Right lobe of liver (tissue), 6 donors: ENCODE results near the gene CDHR3. TPM values are rescaled to one million over a fixed set of nuclear protein-coding genes. Genes with fewer than 3 reads are reported as not detected.

Experiments
- ATAC-seq, 4 donors: fragments of 200-7000 bp; cut with Tn5 transposase; one replicate each; pipeline ENCODE4 v1.9.1; 2020; ENCODE audit warnings: mild to moderate bottlenecking in 4 of 4, moderate library complexity in 4 of 4
- DNase-seq, 3 donors: peaks; one replicate each; pipeline ENCODE4 v3.0.0-alpha.2; 2020
- H3K27ac ChIP-seq, 3 donors: fragments of 200-600 bp; one replicate each; pipeline ENCODE4 v1.8.0; 2022
- H3K27me3 ChIP-seq, 2 donors: fragments of 200-600 bp; one replicate each; pipeline ENCODE4 v1.8.0; 2022
- H3K36me3 ChIP-seq, 4 donors: fragments of 200-600 bp; sonication (generic) in 1 of 4; one replicate each; pipeline versions ENCODE4 v1.5.1 to v1.8.0; 2017 to 2022; ENCODE audit warnings: control low read depth in 1 of 4
- H3K4me1 ChIP-seq, 4 donors: fragments of 200-600 bp; sonication (generic) in 1 of 4; one replicate each; pipeline versions ENCODE4 v1.5.1 to v1.8.0; 2017 to 2022; ENCODE audit warnings: control low read depth in 1 of 4
- H3K4me3 ChIP-seq, 3 donors: fragments of 200-600 bp; one replicate each; pipeline ENCODE4 v1.8.0; 2022
- H3K9me3 ChIP-seq, 4 donors: fragments of 200-600 bp; sonication (generic) in 1 of 4; one replicate each; pipeline versions ENCODE4 v1.5.1 to v1.8.0; 2017 to 2022; ENCODE audit warnings: control low read depth in 1 of 4
- POLR2A ChIP-seq: fragments of 450-650 bp; IDR thresholded peaks from one replicate; pipeline ENCODE4 v1.6.1; 2017; ENCODE audit warnings: antibody characterized with exemption, mild to moderate bottlenecking
- WGBS: methylation state at CpG from one replicate; pipeline ENCODE4 v1.1.6; 2018; ENCODE audit warnings: low coverage, low lambda C conversion rate; ENCODE audit not compliant: insufficient coverage; ENCODE audit errors: missing lambda C conversion rate; 5-methylcytosine and 5-hydroxymethylcytosine counted together
- intact Hi-C, 2 donors: fragments of 100-400 bp; cut with DNase I; formaldehyde crosslinking; loops; one replicate each; pipeline versions ENCODE4 v1.11.2 to v1.14.1; 2022
- total RNA-seq, 6 experiments: library from RNA; depleted of rRNA in 2 of 6; stranded (reverse); fragments of >200 nt in 2 of 6; fragmentation: NEBNext Ultra II Directional in 3 of 6; extraction: Animal tissue kit (Norgen Biotek cat#: 25700) in 3 of 6; gene quantifications; one replicate each; pipeline versions ENCODE4 v1.1.0 to v1.2.4, GENCODE V29; 2016 to 2023
- TF ChIP-seq, protein P1 (sequence below), 4 donors: fragments of 200-600 bp in 3 of 4; fragments of 450-650 bp in 1 of 4; IDR thresholded peaks; one replicate each; pipeline versions ENCODE4 v1.5.1 to v1.8.0; 2016 to 2022; ENCODE audit warnings: antibody characterized with exemption in 4 of 4, mild to moderate bottlenecking in 2 of 4
- donor health status: DM: no; HTN: yes; CAD: no.
- donor health status: DM: no; HTN: no; CAD: no.
- donor health status: DM: no; HTN: no; CAD: no.
- donor health status: DM: no; HTN: yes; CAD: no.
- donor health status: DM: no; HTN: yes; CAD: no.

CDHR3 gene
- total RNA-seq, 6 experiments from 2014 or later, result 3.6 to 8.6 (median 4.5) TPM

DNA sequence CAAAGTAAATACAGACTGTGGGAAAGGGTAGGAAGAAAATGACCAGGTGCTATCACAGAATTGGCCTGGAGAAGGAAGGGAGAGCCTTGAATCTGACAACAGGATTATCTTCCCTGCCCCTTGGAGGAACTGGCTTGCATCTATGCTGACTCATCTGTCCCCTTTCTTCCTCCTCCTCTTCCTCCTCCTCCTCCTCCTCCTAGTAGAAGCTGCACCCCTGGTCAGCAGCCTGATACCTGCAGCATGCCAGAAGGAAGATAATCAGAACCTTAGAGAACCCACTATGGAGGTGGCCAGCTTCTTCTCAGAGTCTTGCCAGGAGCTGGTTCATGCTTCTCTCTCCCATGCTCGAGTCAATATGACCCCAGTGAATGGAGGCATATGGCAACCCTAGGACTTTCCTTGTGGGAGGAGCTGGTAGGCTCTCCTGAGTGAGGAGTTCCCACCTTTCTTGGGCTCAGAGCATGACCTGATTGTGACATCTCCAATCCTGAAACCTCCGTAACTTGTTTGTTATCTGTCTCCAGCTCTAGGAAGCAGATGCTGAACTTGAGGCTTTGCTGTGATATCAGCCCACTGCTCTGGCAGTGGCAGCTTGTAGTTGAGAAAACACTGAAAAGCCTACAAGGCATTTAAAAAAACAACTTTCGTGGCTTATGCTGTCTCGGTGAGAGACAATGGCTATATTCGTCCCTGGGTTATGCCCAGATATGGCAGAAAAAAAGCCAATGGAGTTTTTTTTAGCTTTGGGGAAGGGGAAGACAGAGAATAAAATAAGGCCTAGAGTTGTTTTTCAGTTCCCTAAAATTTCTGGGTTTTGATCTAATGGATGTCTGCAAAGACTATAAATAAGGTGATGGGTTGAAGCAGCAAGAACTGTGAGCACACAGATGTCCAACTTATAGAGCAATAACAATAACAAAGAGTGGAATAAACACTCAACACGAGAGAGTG, 60.6 kb downstream of the CDHR3 start:
- WGBS, result 61% methylated on average over 5 of the region's 6 CpGs
- H3K9me3 ChIP-seq, result no peaks in the 10 kb centered on the region
- intact Hi-C loops, result no loop called here
- H3K27ac ChIP-seq, result no peak overlapping the region
- H3K27me3 ChIP-seq, result no peaks in the 10 kb centered on the region
- no peak overlapping the region for H3K4me3 ChIP-seq
- no peak for DNase-seq
- no peaks in the 10 kb centered on the region for H3K36me3 ChIP-seq
- no peaks in the 10 kb centered on the region for H3K4me1 ChIP-seq
- no peak for ATAC-seq
- TF ChIP-seq, protein P1, sequence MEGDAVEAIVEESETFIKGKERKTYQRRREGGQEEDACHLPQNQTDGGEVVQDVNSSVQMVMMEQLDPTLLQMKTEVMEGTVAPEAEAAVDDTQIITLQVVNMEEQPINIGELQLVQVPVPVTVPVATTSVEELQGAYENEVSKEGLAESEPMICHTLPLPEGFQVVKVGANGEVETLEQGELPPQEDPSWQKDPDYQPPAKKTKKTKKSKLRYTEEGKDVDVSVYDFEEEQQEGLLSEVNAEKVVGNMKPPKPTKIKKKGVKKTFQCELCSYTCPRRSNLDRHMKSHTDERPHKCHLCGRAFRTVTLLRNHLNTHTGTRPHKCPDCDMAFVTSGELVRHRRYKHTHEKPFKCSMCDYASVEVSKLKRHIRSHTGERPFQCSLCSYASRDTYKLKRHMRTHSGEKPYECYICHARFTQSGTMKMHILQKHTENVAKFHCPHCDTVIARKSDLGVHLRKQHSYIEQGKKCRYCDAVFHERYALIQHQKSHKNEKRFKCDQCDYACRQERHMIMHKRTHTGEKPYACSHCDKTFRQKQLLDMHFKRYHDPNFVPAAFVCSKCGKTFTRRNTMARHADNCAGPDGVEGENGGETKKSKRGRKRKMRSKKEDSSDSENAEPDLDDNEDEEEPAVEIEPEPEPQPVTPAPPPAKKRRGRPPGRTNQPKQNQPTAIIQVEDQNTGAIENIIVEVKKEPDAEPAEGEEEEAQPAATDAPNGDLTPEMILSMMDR (IDR thresholded peaks at IDR 0.05), result no peak
- no peak for TF ChIP-seq POLR2A

DNA sequence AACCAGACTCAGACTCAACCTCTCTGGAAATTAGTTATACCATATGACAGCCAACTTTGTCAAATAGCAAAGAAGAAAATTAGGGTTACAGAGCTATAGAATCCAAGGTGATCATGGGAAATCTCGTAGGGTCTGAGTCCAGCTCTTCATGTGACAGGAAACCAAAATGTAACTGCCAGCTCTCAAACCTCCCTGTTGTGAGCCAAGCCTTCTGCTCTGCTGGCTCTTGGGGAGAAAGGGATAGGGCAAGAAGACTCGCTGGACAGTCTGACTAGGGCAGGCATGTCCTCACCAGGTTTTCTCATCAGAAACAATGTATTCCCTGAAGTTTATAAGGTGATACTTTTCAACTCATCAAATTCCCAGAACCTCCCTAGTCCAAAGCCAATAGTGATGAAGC, 63.0 kb downstream of the CDHR3 start:
- intact Hi-C loops, result no loop called here
- ATAC-seq (no peak), DNase-seq (no peak)
- TF ChIP-seq, protein P1 (IDR thresholded peaks at IDR 0.05), result no peak
- TF ChIP-seq POLR2A, result no peak
- Histone ChIP-seq H3K27me3 (no peaks in the 10 kb centered on the region), H3K9me3 (no peaks in the 10 kb centered on the region), H3K4me1 (no peaks in the 10 kb centered on the region), H3K27ac (no peak overlapping the region), H3K4me3 (no peak overlapping the region), H3K36me3 (no peaks in the 10 kb centered on the region)
- WGBS, result 75% methylated on average over 2 of the region's 2 CpGs

DNA sequence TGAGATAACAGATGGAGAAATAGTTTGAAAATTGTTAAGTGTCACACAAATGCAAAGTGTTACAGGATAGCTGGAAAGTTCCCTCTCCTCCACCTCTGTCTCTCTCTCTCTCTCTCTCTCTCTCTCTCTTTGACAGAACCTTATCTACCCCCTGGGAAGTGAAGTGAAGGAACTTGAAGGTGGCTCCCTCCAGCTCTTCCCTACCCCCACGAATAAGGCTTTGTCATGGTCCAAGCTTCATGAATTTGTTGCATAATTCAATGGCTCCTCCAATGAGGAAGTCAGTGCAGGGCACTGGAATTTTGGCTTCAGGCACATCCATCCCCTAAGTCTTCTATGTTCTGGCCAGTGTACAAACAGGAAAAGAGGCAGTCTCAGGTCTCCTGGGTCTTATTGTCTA, 66.4 kb downstream of the CDHR3 start:
- Histone ChIP-seq H3K4me1 (no peaks in the 10 kb centered on the region), H3K4me3 (no peak overlapping the region), H3K27me3 (no peaks in the 10 kb centered on the region), H3K27ac (no peak overlapping the region), H3K9me3 (no peaks in the 10 kb centered on the region), H3K36me3 (no peaks in the 10 kb centered on the region)
- 36% methylated on average over 1 of the region's 1 CpG for WGBS
- ATAC-seq, result no peak
- TF ChIP-seq, protein P1 (IDR thresholded peaks at IDR 0.05), result no peak
- no peak for TF ChIP-seq POLR2A
- DNase-seq, result no peak
- intact Hi-C loops, result no loop called here

DNA sequence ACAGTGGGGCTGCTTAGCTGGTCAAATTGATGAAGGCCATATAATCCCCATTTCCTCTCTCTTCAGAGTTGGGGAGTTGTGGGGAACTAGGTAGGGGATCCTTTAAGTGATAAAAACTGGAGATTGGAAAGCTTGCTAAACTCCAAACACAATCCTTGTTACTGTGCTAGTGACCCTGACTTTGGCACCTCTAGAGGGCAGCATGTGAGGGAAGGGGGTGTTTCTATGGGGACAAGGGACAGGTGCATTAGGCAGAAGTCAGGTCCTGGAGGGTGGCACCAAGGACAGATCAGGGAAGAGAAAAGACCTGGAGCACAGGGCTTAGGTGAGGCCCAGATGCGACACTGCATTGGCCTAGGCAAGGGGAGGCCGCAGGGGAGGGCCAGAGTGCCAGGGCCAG, 66.9 kb downstream of the CDHR3 start:
- no peak overlapping the region for H3K4me3 ChIP-seq
- ATAC-seq, result peak in 1 of 4 donors; percentile 24
- H3K36me3 ChIP-seq, result no peaks in the 10 kb centered on the region
- no peak for DNase-seq
- no peak overlapping the region for H3K27ac ChIP-seq
- no peaks in the 10 kb centered on the region for H3K27me3 ChIP-seq
- WGBS, result no CpG with 5 or more reads among the region's 2 CpGs
- H3K9me3 ChIP-seq, result no peaks in the 10 kb centered on the region
- TF ChIP-seq, protein P1 (IDR thresholded peaks at IDR 0.05), result no peak
- TF ChIP-seq POLR2A, result no peak
- H3K4me1 ChIP-seq, result no peaks in the 10 kb centered on the region
- intact Hi-C loops, result no loop called here
